ENCODE results near the gene VRTN.

- TF ChIP-seq CTCF (IDR thresholded peaks at IDR 0.05) (no peak), POLR2A (IDR thresholded peaks at IDR 0.05) (no peak), POLR2AphosphoS5 (IDR thresholded peaks at IDR 0.05) (no peak)
These were observed 39.6 kb upstream of the VRTN start for GRCh38 chr14:74308695-74309094.

All from prostate gland (tissue), 2 donors.